Motor neuron (in vitro differentiated cells): ENCODE results near the gene OR13C3. TPM values are rescaled to one million over a fixed set of nuclear protein-coding genes. Genes with fewer than 3 reads are reported as not detected.

ENCODE experiments used
- ATAC-seq, 8 experiments: fragments of 200-7000 bp; cut with Tn5 transposase; replicated peaks in 6 of 8; 2 replicates each; pipeline ENCODE4 v1.8.0; 2021; ENCODE audit warnings: mild to moderate bottlenecking in 8 of 8, moderate library complexity in 8 of 8
- H3K27ac ChIP-seq, 2 donors: fragments of 250-450 bp; sonication (Bioruptor Pico); 2 replicates each; pipeline ENCODE4 v1.9.0; 2021; ENCODE audit warnings: antibody characterized with exemption in 2 of 2, mild to moderate bottlenecking in 2 of 2, moderate library complexity in 1 of 2
- H3K4me1 ChIP-seq, 2 donors: fragments of 250-450 bp; sonication (Bioruptor Pico); replicated peaks in 1 of 2; 2 replicates each; pipeline ENCODE4 v1.6.1; 2021; ENCODE audit warnings: antibody characterized with exemption in 2 of 2, mild to moderate bottlenecking in 2 of 2, moderate library complexity in 1 of 2
- H3K4me3 ChIP-seq, 5 donors: fragments of 250-450 bp; sonication (Bioruptor Pico); 2 replicates each; pipeline ENCODE4 v1.9.0; 2021; ENCODE audit warnings: antibody characterized with exemption in 5 of 5, mild to moderate bottlenecking in 5 of 5, moderate library complexity in 4 of 5
- WGBS, 10 experiments: fragments of 450-650 bp; shearing (Covaris generic); methylation state at CpG; one replicate each; pipeline ENCODE4 v1.0.0; 2022; 5-methylcytosine and 5-hydroxymethylcytosine counted together
- in situ Hi-C, 9 experiments: fragments of 400-800 bp; cut with MboI; loops; one replicate each; pipeline ENCODE4 v1.15.0; 2021; ENCODE audit warnings: low sequenced_read_pairs in 9 of 9, low pct_unique_long_range_greater_than_20kb in 2 of 9; ENCODE audit not compliant: unreplicated experiment in 9 of 9
- total RNA-seq, 8 experiments: library from RNA; unstranded; fragments of 300-600 nt; gene quantifications; 2 replicates each; pipeline versions ENCODE4 v1.2.3 to v1.2.4, GENCODE V29; 2022

OR13C3 gene
- total RNA-seq, result under 1 TPM in 1 of 8 experiments, not detected in 7; 0.31 TPM

GRCh38 chr9:104536756-104537155, at the start of gene OR13C3:
Gene OR13C3, minus strand, starts transcription at chr9:104536856. Its CDS starts 133 bp downstream, at chr9:104536723.
- Histone ChIP-seq H3K27ac (no peak within 1 kb of the TSS), H3K4me1 (no peaks in the 10 kb centered on the region), H3K4me3 (no peak within 1 kb of the TSS)
- WGBS, 10 experiments, result 0 to 100% (median 86%) methylated on average over 1 to 5 of the region's 5 CpGs; no CpG with 5 or more reads in 2 of the 10 experiments
- ATAC-seq, result no peak
- in situ Hi-C loops, result no loop called here

- 0 to 100% (median 57%) methylated on average over 1 of the region's 1 CpG; no CpG with 5 or more reads in 5 of the 10 experiments for WGBS, 10 experiments
- in situ Hi-C loops, result no loop called here
- H3K4me3 ChIP-seq, result no peak overlapping the region
- no peaks in the 10 kb centered on the region for H3K4me1 ChIP-seq
- H3K27ac ChIP-seq, result no peak overlapping the region
- ATAC-seq, result no peak
Observed at GRCh38 chr9:104580562-104580961, 43.9 kb upstream of the OR13C3 start.

- H3K4me1 ChIP-seq, result no peaks in the 10 kb centered on the region
- 40 to 100% (median 83%) methylated on average over 2 to 5 of the region's 5 CpGs for WGBS, 10 experiments
- H3K27ac ChIP-seq, result no peak overlapping the region
- ATAC-seq, result peak in 1 of 8 experiments; percentile 44
- H3K4me3 ChIP-seq, result no peak overlapping the region
- in situ Hi-C loops, result no loop called here
Observed at GRCh38 chr9:104577263-104577662, 40.6 kb upstream of the OR13C3 start.

GRCh38 chr9:104575456-104575855, 38.8 kb upstream of the OR13C3 start:
- no peak for ATAC-seq
- in situ Hi-C loops, result no loop called here
- WGBS, 10 experiments, result 0 to 88% (median 64%) methylated on average over 1 to 2 of the region's 2 CpGs; no CpG with 5 or more reads in 2 of the 10 experiments

GRCh38 chr9:104572612-104573011, 36.0 kb upstream of the OR13C3 start:
- ATAC-seq, result no peak
- Histone ChIP-seq H3K27ac (no peak overlapping the region), H3K4me3 (no peak overlapping the region), H3K4me1 (no peaks in the 10 kb centered on the region)
- in situ Hi-C loops, result no loop called here
- WGBS, 10 experiments, result 0 to 79% (median 22%) methylated on average over 1 of the region's 1 CpG; no CpG with 5 or more reads in 1 of the 10 experiments

More at GRCh38 chr9:104575456-104575855, 38.8 kb upstream of the OR13C3 start:
- Histone ChIP-seq H3K4me3 (no peak overlapping the region), H3K4me1 (no peaks in the 10 kb centered on the region), H3K27ac (no peak overlapping the region)

- in situ Hi-C loops, result no loop called here
- Histone ChIP-seq H3K27ac (no peak within 1 kb of the TSS), H3K4me1 (no peaks in the 10 kb centered on the region), H3K4me3 (no peak within 1 kb of the TSS)
- 13 to 90% (median 74%) methylated on average over 1 to 4 of the region's 4 CpGs; no CpG with 5 or more reads in 2 of the 10 experiments for WGBS, 10 experiments
- ATAC-seq, result no peak
Observed at GRCh38 chr9:104568868-104569267, 32.2 kb upstream of the OR13C3 start, which contains the start of gene OR13C8. Gene OR13C8, plus strand, starts transcription at chr9:104569168. Its CDS starts 0 bp downstream, at chr9:104569168.

- no peak for ATAC-seq
- Histone ChIP-seq H3K4me3 (no peak overlapping the region), H3K27ac (no peak overlapping the region), H3K4me1 (no peaks in the 10 kb centered on the region)
- WGBS, 10 experiments, result 0 to 86% (median 17%) methylated on average over 1 of the region's 1 CpG; no CpG with 5 or more reads in 3 of the 10 experiments
- in situ Hi-C loops, result no loop called here
Observed at GRCh38 chr9:104564358-104564757, 27.7 kb upstream of the OR13C3 start.

GRCh38 chr9:104556830-104557634, 20.4 kb upstream of the OR13C3 start:
- WGBS, 10 experiments, result 30 to 94% (median 69%) methylated on average over 1 to 7 of the region's 8 CpGs; no CpG with 5 or more reads in 4 of the 10 experiments
- no peak for ATAC-seq
- H3K4me3 ChIP-seq, result no peak overlapping the region
- H3K4me1 ChIP-seq, result no peaks in the 10 kb centered on the region
- in situ Hi-C loops, result no loop called here
- no peak overlapping the region for H3K27ac ChIP-seq

GRCh38 chr9:104555521-104555920, 18.9 kb upstream of the OR13C3 start:
- 0 to 100% (median 83%) methylated on average over 1 of the region's 1 CpG; no CpG with 5 or more reads in 3 of the 10 experiments for WGBS, 10 experiments
- in situ Hi-C loops, result no loop called here
- no peaks in the 10 kb centered on the region for H3K4me1 ChIP-seq
- H3K27ac ChIP-seq, result no peak overlapping the region
- no peak overlapping the region for H3K4me3 ChIP-seq
- ATAC-seq, result no peak

GRCh38 chr9:104553261-104553660, 16.6 kb upstream of the OR13C3 start:
- no peak for ATAC-seq
- in situ Hi-C loops, result no loop called here
- no peak overlapping the region for H3K4me3 ChIP-seq
- H3K4me1 ChIP-seq, result no peaks in the 10 kb centered on the region
- WGBS, 10 experiments, result 0 to 100% (median 40%) methylated on average over 1 of the region's 1 CpG; no CpG with 5 or more reads in 1 of the 10 experiments
- H3K27ac ChIP-seq, result no peak overlapping the region

- in situ Hi-C loops, result no loop called here
- no peak overlapping the region for H3K4me3 ChIP-seq
- ATAC-seq, result no peak
- WGBS, 10 experiments, result 25 to 100% (median 83%) methylated on average over 2 to 4 of the region's 4 CpGs; no CpG with 5 or more reads in 2 of the 10 experiments
- no peak overlapping the region for H3K27ac ChIP-seq
- no peaks in the 10 kb centered on the region for H3K4me1 ChIP-seq
Observed at GRCh38 chr9:104544644-104545043, 8.0 kb upstream of the OR13C3 start.

- WGBS, 10 experiments, result 0 to 79% (median 30%) methylated on average over 1 of the region's 1 CpG; no CpG with 5 or more reads in 3 of the 10 experiments
- Histone ChIP-seq H3K4me3 (no peak overlapping the region), H3K27ac (no peak overlapping the region), H3K4me1 (no peaks in the 10 kb centered on the region)
- no peak for ATAC-seq
- in situ Hi-C loops, result no loop called here
Observed at GRCh38 chr9:104539275-104539674, 2.6 kb upstream of the OR13C3 start.

- Histone ChIP-seq H3K27ac (no peak within 1 kb of the TSS), H3K4me3 (no peak within 1 kb of the TSS), H3K4me1 (no peaks in the 10 kb centered on the region)
- no peak for ATAC-seq
- in situ Hi-C loops, result no loop called here
Observed at GRCh38 chr9:104527109-104527508, 9.5 kb downstream of the OR13C3 start, which contains the start of gene OR13C4. Gene OR13C4, minus strand, starts transcription at chr9:104527209. Its CDS starts 0 bp downstream, at chr9:104527209.
